ENCODE measurements around the gene HSPA1B.

HSPA1B gene

DNA sequence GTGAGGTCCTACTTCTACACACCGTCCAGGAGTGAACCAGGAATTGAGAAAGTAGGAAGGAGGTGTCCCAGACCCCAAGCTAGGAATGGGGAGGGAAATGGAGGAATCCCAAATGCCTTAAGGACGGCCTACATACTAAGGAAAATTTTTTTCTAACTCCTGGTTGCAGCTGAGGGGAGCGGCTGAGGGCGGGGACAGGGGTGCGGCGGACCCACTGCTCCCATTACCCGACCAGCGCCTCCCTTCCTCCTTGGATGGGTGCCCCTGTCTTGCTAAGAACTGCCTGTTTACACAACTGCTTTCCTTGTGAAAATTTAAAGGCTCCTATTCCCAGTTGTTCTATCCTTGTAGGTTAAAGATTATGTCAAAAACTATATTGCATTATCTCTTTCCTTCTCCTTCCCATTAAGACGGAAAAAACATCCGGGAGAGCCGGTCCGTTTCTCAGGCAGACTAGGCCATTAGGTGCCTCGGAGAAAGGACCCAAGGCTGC, 699 bp upstream of the HSPA1B start:
- peaks cover 51% of the 10 kb centered on the region for H3K4me1 Mint-ChIP-seq
- no peaks in the 10 kb centered on the region for H3K9me3 Mint-ChIP-seq
- H3K4me3 Mint-ChIP-seq, result peak overlapping the region; percentile 82 to 87 (median 83)
- peak overlapping the region; percentile 99 to 100 (median 100) for H3K27ac Mint-ChIP-seq
- no peak for TF ChIP-seq CTCF (IDR thresholded peaks at IDR 0.05; ENCODE audit: unreplicated experiment in 3 of 3)
- peaks cover 4% of the 10 kb centered on the region for H3K36me3 Mint-ChIP-seq (ENCODE audit: low read depth)
- H3K27me3 Mint-ChIP-seq (ENCODE audit: low read depth), result no peaks in the 10 kb centered on the region

- no peaks in the 10 kb centered on the region for H3K27me3 Mint-ChIP-seq (ENCODE audit: low read depth)
- H3K9me3 Mint-ChIP-seq, result no peaks in the 10 kb centered on the region
- peaks cover 41% of the 10 kb centered on the region for H3K4me1 Mint-ChIP-seq
- H3K36me3 Mint-ChIP-seq (ENCODE audit: low read depth), result peaks cover 6% of the 10 kb centered on the region
- H3K27ac Mint-ChIP-seq, result peak overlapping the region; percentile 85 to 94 (median 92)
- TF ChIP-seq CTCF (IDR thresholded peaks at IDR 0.05; ENCODE audit: unreplicated experiment in 3 of 3), result peak; percentile 42 to 69 (median 53)
- peak overlapping the region; percentile 93 to 97 (median 97) for H3K4me3 Mint-ChIP-seq
Measured at GRCh38 chr6:31829633-31830283, 2.2 kb downstream of the HSPA1B start.

DNA sequence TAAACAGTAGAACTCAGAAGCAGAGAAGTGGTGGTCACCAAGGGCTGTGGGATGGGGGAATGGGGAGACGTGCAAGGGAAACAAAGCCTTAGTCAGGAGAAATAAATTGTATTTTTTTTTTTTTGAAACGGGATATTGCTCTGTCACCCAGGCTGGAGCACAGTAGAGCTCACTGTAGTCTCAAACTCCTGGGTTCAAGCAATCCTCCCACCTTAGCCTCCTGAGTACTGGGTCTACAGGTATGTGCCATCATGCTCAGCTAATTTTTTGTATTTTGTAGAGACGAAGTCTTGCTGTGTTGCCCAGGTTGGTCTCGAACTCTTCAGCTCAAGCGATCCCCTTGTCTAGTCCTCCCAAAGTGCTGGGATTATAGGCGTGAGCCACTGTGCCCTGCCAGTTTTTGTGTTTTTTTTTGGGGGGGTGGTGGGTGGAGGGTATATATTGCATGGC, 3.4 kb downstream of the HSPA1B start:
- Mint-ChIP-seq H3K4me1 (peaks cover 36% of the 10 kb centered on the region), H3K27ac (peak overlapping the region; percentile 85 to 94 (median 92)), H3K9me3 (no peaks in the 10 kb centered on the region), H3K36me3 (ENCODE audit: low read depth) (peaks cover 12% of the 10 kb centered on the region), H3K4me3 (peak overlapping the region; percentile 93 to 97 (median 97)), H3K27me3 (ENCODE audit: low read depth) (no peaks in the 10 kb centered on the region)
- no peak for TF ChIP-seq CTCF (IDR thresholded peaks at IDR 0.05; ENCODE audit: unreplicated experiment in 3 of 3)

- TF ChIP-seq CTCF (IDR thresholded peaks at IDR 0.05; ENCODE audit: unreplicated experiment in 3 of 3), result no peak
- peak overlapping the region; percentile 85 to 94 (median 92) for H3K27ac Mint-ChIP-seq
- H3K4me1 Mint-ChIP-seq, result peaks cover 41% of the 10 kb centered on the region
- peaks cover 19% of the 10 kb centered on the region for H3K36me3 Mint-ChIP-seq (ENCODE audit: low read depth)
- peak overlapping the region; percentile 93 to 97 (median 97) for H3K4me3 Mint-ChIP-seq
- H3K27me3 Mint-ChIP-seq (ENCODE audit: low read depth), result no peaks in the 10 kb centered on the region
- H3K9me3 Mint-ChIP-seq, result no peaks in the 10 kb centered on the region
Measured at GRCh38 chr6:31831350-31832215, 4.0 kb downstream of the HSPA1B start.

- H3K36me3 Mint-ChIP-seq (ENCODE audit: low read depth), result peaks cover 46% of the 10 kb centered on the region
- H3K4me1 Mint-ChIP-seq, result peaks cover 51% of the 10 kb centered on the region
- H3K9me3 Mint-ChIP-seq, result no peaks in the 10 kb centered on the region
Measured at GRCh38 chr6:31834367-31835250, 7.1 kb downstream of the HSPA1B start.

More at GRCh38 chr6:31834367-31835250, 7.1 kb downstream of the HSPA1B start:
- peak overlapping the region; percentile 96 to 98 (median 97) for H3K4me3 Mint-ChIP-seq
- H3K27me3 Mint-ChIP-seq (ENCODE audit: low read depth), result no peaks in the 10 kb centered on the region
- H3K27ac Mint-ChIP-seq, result peak overlapping the region; percentile 99 to 100 (median 100)
- no peak for TF ChIP-seq CTCF (IDR thresholded peaks at IDR 0.05; ENCODE audit: unreplicated experiment in 3 of 3)

All from nephron (organoid).